GM18858 (cell line): ENCODE data around the gene SIRPG.
"Not testable (repeated sequence)": the region's sequence is repeated elsewhere in the genome, so short reads cannot be mapped to it uniquely, and the experiment has no call there.

ENCODE experiments used
- ATAC-seq: cut with Tn5 transposase; IDR thresholded peaks from one replicate; pipeline ENCODE4 v1.9.1; 2021; ENCODE audit not compliant: unreplicated experiment

SIRPG gene

DNA sequence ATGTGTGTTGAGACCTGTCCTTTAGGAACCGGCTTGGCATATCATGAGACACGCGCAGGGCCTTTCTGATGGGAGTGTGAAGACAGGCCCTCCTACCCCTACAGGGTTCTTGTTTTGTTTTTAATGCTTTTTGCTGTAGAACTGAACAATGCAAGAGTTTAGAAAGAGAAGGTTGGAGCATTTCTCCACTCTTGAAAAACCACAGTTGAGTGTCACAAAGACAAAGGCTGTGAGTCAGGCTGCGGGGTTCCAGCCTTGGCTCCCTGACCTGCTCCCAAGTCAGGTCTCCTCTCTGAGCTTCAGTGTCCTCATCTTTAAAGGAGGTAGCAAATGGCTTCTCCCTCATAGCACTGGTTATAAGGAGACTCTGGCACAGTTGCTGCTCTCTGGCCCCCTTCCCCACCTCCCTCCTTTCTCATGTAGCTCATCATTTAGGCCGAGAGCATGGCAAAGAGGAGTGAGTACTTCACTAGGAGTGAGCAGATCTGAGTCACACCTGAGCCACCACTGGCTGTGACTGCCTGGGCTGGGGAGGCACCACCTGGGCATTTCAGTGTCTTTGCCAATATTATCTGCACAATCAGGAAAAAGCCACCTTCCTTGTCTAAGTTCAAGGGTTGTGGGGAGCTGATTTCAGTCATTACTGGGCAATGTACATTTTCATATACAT, 48.8 kb downstream of the SIRPG start:
- ATAC-seq: not testable (repeated sequence)

DNA sequence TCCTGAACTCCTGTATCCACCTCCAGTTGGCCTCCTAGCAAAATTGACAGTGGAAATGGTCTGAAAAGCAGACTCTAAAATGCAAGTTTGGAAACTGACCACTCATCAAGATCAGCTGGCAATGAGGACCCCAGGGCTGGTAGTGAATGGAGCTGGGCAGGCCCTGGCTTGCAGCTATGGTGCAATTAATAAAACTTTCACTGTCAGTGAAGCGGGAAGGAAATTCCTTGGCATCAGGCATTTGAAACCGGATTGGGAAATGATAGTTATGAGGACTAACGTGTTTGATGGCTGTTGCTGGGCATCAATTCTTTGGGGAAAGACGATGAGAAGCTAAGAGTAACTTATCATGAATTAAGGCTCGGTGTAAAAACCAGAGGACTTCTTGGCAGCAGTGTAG, 56.8 kb downstream of the SIRPG start:
- ATAC-seq: no peak

DNA sequence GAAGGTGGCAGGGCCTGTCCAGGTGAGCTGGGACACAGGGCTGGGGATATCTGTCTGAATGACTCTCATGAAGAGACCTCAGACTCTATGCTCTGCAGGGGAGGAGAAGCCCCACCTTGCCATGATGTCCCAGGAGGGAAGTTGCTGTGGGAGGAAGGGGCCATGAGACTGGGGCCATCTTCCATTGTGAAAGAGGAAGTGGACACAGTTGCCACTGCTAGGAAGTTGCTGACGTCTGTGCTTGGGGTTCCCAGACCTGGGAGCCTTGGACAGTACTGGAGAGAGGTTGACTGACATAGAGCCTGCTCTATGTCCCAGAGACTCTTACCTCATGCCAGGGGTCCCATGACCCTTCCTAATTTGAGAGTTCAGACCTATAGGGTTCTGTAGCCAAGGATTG, 62.2 kb downstream of the SIRPG start:
- ATAC-seq: no peak

DNA sequence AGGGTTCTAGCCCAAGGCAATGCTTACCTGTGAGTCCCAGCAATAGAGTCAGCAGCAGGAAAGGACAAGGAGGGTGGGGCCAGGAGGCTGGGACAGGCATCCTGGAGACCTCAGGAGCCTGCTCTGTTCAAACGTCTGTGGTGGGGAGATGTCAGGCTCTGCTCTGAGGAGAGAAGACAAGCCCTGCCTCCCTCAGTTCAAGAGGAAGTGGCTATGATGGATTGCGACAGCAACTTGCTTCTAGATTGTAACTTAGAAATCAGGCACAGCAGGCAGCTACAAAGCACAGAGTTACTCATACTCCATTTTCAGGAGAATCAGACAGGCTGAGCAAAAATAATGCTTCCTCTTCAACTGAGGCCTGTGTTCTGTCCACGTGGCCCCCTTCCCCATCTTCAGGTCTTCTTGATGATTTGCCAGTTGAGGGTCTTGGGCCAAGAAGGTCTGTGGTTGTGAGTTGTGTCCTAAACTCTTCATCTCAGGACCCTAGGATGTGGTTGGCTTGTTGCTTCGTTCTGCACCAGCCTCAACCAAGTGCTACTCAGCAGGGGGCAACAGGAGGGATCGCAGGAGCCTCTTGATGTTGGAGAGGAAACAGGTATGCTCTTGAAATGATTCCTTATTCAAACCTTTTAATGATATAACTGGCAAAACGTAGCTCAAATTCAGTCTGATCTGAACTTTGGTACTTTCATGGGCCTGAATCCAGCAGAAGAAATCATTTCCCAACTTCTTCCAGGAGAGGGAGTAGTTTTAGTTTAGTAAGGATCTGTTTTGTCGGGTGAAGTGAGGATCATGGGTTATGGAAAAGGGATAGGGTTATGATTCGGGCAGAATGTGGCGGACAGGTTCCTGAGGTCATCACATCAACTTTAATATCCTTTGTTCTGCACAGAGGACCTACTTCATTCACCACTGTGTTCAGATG, 68.8 kb downstream of the SIRPG start:
- no peak for ATAC-seq

DNA sequence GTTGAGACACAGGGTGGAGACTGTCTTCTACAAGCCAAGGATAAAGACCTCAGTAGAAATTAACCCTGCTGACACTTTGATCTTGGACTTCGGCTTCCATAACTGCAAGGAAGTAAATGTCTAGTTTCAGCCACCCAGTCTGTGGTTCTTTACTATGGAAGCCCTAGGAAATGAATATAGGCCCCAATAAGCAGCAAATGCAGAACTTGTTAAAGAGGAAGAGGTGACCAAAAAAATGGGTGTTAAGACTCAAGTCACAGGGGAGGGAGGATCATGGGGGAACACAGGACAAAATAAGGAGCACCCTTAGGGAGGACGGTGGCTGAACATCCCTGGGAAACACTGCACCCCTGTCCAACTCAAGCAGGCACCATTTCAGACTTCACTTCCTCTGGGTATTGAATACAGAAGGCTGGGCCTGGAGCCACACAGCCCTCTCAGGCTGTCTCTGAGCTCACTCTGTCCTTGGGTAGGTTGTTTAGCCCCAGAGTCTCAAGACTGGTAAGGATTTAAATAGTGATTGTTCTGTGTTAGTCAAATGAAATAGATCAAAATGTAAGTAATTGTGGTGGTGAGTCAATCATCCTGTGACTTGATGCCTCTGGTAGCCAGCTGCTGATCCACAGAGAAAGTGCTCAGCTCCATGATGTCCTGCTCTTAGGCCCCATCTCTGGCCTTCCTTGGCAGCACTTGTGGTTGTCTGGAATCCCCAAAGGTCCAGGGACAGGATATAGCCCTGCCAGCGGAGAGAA, 69.6 kb downstream of the SIRPG start:
- no peak for ATAC-seq

DNA sequence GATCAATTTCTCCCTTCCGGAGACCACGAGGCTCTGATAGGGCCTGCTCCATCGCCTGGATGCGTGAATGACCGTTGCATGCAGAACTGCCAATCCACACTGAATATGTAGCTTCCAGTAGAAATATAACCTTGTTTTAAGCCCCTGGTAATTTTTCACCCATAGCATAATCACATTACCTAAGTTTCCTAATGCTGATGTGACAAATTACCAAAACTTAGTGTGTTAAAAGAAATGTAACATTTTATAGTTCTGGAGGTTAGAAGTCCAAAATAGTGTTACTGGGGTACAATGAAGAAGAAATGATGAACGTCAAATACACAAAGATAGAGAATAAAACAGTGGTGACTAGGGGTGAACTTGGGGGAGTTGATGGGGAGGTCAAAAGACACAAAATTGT, 78.1 kb downstream of the SIRPG start:
- no peak for ATAC-seq
